Head of caudate nucleus (tissue), 42 donors: ENCODE data around the gene ARSJ.

ENCODE experiments used
- DNase-seq, 42 donors: peaks; one replicate each; pipeline versions ENCODE4 v3.0.0 to v3.0.0-alpha.2; 2020 to 2021; ENCODE audit warnings: mixed read lengths in 7 of 42
- intact Hi-C: fragments of 100-400 bp; cut with DNase I; formaldehyde crosslinking; loops from one replicate; pipeline ENCODE4 v1.15.0; 2022

ARSJ gene

DNA sequence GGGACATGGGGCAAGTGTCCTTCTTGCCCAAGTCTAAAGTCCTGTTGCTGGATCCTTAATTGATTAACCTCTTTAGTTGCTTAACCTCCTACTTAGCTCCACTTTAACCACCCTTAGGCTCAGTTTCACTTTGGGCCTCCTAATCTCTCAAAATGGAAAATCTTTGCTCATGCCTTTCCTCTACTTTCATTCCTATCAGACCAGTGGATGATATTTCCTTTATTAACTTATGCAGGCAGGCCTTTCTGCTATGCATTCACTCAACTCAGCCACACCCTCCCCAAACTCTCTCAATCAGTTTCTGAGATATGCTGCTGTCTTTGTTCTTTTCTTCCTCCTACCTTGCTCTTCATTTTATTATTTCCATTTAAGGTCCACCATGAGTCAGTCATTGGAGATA is 14.4 kb upstream of the ARSJ start:
- DNase-seq: no peak
- intact Hi-C loops: no loop called here

- intact Hi-C loops: no loop called here
- DNase-seq: no peak
These were observed 11.4 kb upstream of the ARSJ start for GRCh38 chr4:113990886-113991285.

DNA sequence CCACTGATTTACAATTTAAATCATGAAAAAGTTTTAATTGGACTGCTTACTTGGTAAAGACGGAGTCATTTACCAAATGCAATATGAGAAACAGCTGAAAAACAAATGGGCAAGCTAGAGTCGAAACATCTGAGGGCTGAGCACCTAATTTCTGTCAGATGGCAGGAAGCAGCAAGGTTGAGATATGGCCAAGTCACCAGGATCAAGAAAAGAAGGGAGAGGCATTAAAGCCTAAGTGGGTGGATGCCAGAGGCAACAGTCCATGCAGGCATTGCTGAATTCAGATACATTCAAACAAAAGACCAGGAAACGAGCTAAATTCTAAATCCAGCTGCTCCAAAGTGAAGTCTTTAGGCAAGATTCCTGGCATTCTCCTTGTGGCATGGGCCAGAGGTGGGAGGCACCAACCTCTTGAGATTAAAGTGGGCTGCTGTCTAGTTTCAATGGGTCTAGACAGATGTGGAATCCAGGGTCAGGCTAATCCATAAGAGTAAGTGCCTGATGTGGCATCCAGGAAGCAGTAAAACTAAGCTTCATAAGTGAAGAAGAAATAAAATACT is 8.0 kb upstream of the ARSJ start:
- intact Hi-C loops: no loop called here
- no peak for DNase-seq

- no peak for DNase-seq
These were observed 2.7 kb upstream of the ARSJ start for GRCh38 chr4:113982181-113982580.

GRCh38 chr4:113981591-113981990 is 2.1 kb upstream of the ARSJ start:
- no peak for DNase-seq
- intact Hi-C loops: no loop called here

More at GRCh38 chr4:113982181-113982580, 2.7 kb upstream of the ARSJ start:
- intact Hi-C loops: no loop called here

DNA sequence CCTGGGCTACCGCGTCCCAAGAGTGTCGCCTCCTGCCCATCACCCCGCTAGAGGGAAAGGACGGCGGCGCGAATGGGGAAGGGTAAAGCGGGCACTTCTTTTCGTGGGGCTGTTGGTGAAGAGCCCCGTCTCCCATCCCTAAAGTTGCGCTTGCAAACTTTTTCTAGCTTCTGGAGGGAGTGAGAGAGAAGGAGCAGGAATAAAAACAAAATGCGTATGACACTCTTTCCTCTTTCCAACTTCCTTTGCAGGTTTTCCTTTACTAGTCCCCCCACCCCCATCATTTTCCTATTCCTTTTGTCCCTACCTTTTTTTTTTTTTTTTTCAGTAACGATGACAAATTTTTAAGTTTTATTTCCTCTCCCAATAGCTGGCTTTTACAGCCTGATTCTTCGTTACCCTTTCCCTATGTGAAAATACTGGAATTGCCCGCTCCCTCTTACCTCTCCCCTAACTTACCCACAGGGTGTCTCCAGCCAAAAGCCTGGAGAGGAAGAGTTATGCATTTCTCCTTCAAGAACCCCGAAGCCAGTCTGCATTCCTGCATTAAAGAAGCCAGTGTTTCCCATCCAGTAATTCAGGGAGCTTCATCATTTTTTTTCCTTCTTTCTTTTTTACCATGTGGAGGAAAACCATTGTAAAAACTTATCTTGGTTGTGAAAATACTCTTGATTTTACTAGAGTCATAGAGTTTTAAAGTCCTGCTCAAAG is 613 bp upstream of the ARSJ start:
- intact Hi-C loops: no loop called here
- DNase-seq: peak in 8 of 42 donors; percentile 3 to 56 (median 22)

GRCh38 chr4:113978561-113979147 is 793 bp downstream of the ARSJ start:
- intact Hi-C loops: no loop called here
- DNase-seq: peak in 1 of 42 donors; percentile 11

- no peak for DNase-seq
- intact Hi-C loops: no loop called here
These were observed 1.3 kb downstream of the ARSJ start for GRCh38 chr4:113978105-113978504.

- DNase-seq: no peak
- intact Hi-C loops: no loop called here
These were observed 2.0 kb downstream of the ARSJ start for GRCh38 chr4:113977526-113977855.

DNA sequence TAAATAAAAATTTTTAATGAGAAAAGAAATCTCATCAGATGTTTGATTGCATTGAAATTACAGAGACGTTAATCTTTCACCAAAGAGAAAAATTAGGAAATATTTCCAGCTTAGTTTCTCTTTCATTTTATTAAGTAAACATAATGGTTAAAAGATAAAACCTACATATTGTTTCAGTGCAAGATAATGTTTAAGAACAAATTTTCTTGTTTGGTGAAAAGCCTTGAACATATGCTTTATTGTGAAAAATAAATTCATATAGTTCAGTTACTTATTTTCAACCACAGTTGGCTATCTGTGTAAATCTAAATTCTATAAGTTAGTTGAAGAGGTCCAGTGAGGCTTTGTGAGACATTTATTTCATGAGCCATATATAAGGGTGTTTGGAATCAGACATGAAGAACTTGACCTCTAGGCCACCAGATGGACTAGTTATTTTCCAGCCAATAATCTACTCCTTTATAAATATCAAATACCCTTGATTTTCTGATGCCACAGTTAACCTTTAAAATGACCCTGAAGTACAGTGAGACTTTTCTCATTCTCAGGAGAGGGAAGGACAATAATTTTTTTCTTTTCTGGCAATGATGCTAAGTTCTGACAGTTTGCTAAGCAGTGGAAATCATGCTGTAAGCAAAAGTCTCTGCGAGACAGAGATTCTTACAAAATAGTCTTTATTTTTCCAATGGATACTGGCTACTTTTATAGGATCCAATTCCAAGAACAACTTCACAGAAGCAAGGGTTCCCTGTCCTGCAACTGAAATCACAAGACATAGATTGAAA is 2.5 kb downstream of the ARSJ start:
- intact Hi-C loops: no loop called here
- no peak for DNase-seq

DNA sequence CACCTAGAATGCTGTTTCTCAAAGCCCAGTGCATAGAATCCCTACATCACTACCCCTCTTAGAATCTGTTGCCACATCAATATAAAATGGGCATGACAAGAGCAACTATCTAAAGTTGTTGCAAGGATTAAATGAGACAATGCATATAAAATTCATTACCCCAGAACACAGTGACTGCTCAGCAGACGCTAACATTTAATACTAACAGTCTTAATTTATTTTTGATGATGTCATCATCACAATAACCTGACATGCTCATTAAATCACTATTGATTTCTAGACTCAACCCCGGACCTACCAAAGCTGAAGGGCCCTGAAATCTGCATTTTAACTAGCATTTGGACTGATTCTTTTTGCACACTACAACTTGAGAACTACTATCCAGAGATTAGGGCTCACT is 3.9 kb downstream of the ARSJ start:
- DNase-seq: no peak
- intact Hi-C loops: no loop called here

DNA sequence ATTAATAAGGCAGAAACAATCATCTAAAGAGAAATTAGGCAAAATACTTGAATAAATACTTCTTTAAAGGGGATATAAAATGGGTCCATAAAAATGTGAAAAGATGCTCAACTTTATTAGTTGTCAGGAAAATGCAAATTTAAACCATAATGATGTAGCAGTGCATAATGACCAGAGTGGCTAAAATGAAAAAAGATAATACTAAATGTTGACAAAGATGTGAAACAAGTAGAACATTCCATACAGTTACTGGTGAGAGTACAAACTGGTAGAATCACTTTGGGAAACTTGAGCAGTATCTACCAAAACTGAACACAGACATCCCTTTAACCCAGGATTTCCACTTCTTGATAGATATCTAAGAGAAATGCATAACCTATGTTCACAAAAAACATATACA is 5.0 kb downstream of the ARSJ start:
- DNase-seq: no peak
- intact Hi-C loops: no loop called here

- intact Hi-C loops: no loop called here
- no peak for DNase-seq
These were observed 6.1 kb downstream of the ARSJ start for GRCh38 chr4:113973345-113973744.

DNA sequence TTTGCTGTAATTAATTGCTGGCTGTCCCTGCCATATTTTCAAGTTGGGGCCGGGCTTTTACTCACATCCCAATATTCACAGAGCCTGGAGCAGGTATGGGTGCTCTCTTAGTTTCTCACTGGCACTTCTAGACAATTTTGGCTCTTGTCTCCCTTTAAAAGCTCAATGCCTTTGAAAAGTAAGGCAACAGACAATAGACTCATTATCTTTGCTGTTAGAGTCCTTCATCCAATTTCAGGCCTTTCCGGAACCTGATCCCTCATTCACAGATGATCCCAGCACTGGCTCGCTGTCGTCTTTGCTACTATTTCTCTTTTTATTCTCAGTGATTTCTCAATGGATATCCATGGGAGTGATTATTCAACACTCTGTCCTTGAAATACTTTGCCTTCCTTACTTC is 6.7 kb downstream of the ARSJ start:
- intact Hi-C loops: no loop called here

DNA sequence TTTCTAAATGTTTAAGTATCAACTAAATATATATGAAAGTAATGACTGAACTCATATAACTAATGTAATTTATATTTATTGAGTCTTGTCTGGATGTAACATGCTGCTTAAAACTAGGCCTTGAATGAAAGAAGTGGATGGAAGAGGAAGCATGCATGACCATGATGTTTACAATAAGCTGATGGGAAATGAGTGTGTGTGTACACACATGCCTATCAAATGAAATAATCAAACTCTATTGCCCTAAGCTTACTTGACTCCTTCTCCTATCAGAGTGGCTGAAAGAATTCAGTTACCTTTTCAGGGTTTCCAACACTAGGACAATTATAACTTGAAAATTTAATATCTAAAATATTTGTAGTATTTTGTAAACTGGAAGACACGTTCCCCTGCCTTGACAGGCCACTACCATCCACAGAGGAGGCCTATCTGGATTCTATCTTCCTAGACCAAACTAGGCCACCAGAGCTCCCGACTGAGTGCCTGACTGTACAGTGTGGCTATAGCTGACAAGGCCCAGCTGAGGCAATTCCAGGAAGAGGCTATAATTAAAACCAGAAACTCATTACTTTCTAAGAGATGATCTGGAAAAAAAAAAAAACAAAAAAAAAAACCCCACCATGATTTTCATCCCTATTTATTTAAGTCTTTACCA is 7.6 kb downstream of the ARSJ start:
- no peak for DNase-seq
- intact Hi-C loops: no loop called here

More for the DNA sequence above, 6.7 kb downstream of the ARSJ start:
- no peak for DNase-seq

DNA sequence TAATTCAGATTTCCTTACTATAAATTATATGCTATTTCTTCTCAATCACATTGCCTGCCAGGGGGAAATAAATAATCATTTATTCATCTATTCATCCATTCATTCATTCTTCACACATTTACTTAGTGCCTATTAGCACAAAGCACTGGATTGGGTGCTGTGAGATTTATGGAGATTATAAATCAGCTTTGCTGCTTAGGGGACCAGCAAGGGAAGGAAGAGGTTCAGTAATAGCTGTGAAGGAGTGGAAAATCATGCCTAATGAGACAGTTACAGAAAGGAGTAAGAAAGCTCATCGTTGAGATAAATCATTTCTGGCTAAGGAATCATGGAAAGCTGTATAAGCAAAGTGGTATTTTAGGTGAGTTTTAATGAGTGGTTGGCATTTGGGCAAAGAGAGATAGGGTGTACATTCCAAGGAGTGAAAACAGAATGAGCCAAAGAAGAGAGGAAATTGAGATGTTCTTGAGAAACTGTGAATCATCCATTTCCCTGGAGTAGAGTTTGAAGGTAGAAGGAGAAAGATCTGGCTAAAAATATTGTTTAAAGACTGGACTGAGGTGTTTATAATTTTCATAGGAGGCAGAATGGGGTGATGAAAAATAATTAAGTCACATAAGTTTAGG is 9.6 kb downstream of the ARSJ start:
- intact Hi-C loops: no loop called here
- no peak for DNase-seq

DNA sequence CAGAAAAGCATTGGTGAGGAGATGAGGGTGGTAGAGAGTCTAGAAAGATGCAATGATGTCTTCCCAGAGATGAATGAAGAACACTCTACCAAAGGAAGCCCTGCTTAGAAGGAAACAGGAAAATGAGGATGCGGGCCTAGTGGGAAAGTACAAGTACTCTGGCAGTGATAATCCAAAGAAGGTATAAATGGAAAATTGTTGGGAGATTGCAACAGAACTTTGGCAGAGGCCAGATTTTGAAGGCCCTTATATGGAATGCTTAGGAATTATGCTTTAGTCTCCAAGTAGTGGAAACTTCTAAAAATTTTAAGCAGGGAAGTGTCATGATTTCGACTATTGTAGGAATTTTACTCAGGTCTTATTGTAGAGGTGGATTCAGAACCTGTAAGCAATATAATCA is 11.0 kb downstream of the ARSJ start:
- DNase-seq: no peak
- intact Hi-C loops: no loop called here

DNA sequence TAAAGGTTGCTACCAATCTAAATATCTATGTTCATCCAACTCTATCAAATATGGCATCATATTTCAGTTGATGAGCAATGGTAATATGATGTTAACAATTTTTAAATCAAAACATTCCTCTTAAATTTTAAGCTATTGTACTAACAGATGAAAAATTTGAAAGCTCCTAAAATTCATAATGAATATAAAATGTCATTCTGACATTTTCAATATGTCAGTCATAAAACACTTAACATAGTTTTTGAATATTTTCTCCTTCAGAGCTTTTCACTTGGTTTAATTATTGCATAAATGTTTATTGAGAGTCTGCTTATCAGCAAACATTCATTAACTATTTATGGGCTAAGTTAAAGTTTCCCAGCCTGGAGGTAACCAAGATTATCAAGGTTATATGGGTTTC is 11.8 kb downstream of the ARSJ start:
- DNase-seq: no peak
- intact Hi-C loops: no loop called here

GRCh38 chr4:113962719-113963265 is 16.7 kb downstream of the ARSJ start:
- DNase-seq: no peak
- intact Hi-C loops: no loop called here
